Prostate gland (tissue), 2 donors: ENCODE measurements around the gene KRT78. TPM values are rescaled to one million over a fixed set of nuclear protein-coding genes. Genes with fewer than 3 reads are reported as not detected.

Experiments used
- DNase-seq: peaks from one replicate; pipeline ENCODE4 v3.0.0-alpha.2; 2019; ENCODE audit warnings: low spot score
- H3K27ac ChIP-seq, 2 donors: fragments of 200-600 bp; sonication (generic); 2 replicates each; pipeline ENCODE4 v1.5.1; 2017 to 2019
- H3K27me3 ChIP-seq: fragments of 200-600 bp; sonication (generic); replicated peaks from 2 replicates; pipeline ENCODE4 v1.5.1; 2019; ENCODE audit not compliant: insufficient read depth
- H3K36me3 ChIP-seq, 2 donors: fragments of 200-600 bp; sonication (generic); 1 replicate in 1 of 2; 2 replicates in 1 of 2; pipeline versions ENCODE4 v1.5.1 to v1.8.1; 2017 to 2019
- H3K4me1 ChIP-seq: fragments of 200-600 bp; sonication (generic); replicated peaks from 2 replicates; pipeline ENCODE4 v1.5.1; 2019
- H3K4me3 ChIP-seq, 2 donors: fragments of 200-600 bp; sonication (generic); 2 replicates each; pipeline ENCODE4 v1.5.1; 2017 to 2019
- H3K9me3 ChIP-seq: fragments of 200-600 bp; sonication (generic); 2 replicates; pipeline ENCODE4 v1.5.1; 2017
- POLR2A ChIP-seq: fragments of 450-650 bp; IDR thresholded peaks from one replicate; pipeline ENCODE4 v1.6.1; 2016; ENCODE audit warnings: antibody characterized with exemption, mild to moderate bottlenecking
- POLR2AphosphoS5 ChIP-seq: sonication (generic); formaldehyde crosslinking; IDR thresholded peaks from one replicate; pipeline ENCODE4 v1.6.1; 2017; ENCODE audit warnings: antibody characterized with exemption
- WGBS: methylation state at CpG from one replicate; pipeline ENCODE4 v1.1.5; 2018; 5-methylcytosine and 5-hydroxymethylcytosine counted together
- intact Hi-C: fragments of 100-400 bp; cut with DNase I; formaldehyde crosslinking; loops from one replicate; pipeline ENCODE4 v1.14.2; 2022
- total RNA-seq, 2 donors: library from RNA; depleted of rRNA; stranded (reverse); fragments of >200 nt; gene quantifications; one replicate each; pipeline ENCODE4 v1.1.0, GENCODE V29; 2016
- TF ChIP-seq, protein P1 (sequence below), 4 experiments: fragments of 200-600 bp in 2 of 4; fragments of 450-650 bp in 2 of 4; sonication (generic) in 2 of 4; IDR thresholded peaks; 1 replicate in 3 of 4; 2 replicates in 1 of 4; pipeline ENCODE4 v1.5.1; 2016 to 2019; ENCODE audit warnings: antibody characterized with exemption in 4 of 4, mild to moderate bottlenecking in 2 of 4, moderate library complexity in 2 of 4

The KRT78 gene
- total RNA-seq, 2 donors from 2014 or later = 1.0 TPM; not detected in 1

DNA sequence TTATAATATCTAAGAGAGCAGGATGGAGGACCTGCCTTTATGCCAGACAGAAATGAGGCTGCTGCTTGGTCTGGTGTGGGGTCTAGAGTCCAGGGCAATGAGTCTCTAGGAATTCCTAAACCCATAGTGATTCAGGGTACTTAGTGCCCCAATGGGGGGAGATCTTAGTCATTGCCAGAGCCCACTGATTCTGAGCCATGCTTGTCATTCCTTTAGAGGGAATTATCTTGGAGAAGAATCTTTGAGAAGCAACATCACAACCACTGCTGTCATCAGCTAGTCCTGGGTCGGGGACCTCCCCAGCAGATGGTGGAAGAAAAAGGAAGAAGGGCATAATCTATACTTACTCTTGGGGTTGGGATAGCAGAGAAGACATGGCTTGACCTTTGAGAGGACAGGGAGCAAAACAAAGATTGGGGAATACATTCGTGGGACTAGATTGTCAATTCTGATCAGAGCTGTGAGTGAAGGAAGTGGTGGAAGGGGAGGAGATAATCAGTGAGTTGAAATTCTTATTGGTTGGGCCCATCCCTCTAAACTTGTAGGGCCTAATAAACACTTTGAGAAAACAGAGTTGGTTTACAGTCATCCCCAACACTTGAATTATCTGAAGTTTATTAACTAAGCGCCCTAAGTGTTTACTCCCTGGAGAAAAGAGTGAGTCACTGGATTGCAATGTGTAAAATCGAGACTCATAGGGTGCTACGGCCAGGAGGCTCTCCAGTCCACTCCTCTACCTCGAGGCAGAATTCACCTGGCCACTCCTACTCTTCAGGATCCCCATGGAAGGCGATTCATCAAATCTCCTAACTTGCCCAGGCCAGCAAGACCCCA is 49.9 kb downstream of the KRT78 start:
- TF ChIP-seq POLR2A = no peak
- TF ChIP-seq, protein P1, sequence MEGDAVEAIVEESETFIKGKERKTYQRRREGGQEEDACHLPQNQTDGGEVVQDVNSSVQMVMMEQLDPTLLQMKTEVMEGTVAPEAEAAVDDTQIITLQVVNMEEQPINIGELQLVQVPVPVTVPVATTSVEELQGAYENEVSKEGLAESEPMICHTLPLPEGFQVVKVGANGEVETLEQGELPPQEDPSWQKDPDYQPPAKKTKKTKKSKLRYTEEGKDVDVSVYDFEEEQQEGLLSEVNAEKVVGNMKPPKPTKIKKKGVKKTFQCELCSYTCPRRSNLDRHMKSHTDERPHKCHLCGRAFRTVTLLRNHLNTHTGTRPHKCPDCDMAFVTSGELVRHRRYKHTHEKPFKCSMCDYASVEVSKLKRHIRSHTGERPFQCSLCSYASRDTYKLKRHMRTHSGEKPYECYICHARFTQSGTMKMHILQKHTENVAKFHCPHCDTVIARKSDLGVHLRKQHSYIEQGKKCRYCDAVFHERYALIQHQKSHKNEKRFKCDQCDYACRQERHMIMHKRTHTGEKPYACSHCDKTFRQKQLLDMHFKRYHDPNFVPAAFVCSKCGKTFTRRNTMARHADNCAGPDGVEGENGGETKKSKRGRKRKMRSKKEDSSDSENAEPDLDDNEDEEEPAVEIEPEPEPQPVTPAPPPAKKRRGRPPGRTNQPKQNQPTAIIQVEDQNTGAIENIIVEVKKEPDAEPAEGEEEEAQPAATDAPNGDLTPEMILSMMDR (IDR thresholded peaks at IDR 0.05) = no peak
- no peak for TF ChIP-seq POLR2AphosphoS5
- 54% methylated on average over 7 of the region's 7 CpGs for WGBS
- H3K27me3 ChIP-seq = peaks cover 2% of the 10 kb centered on the region
- intact Hi-C loops = no loop called here
- H3K4me1 ChIP-seq = no peaks in the 10 kb centered on the region
- no peaks in the 10 kb centered on the region for H3K9me3 ChIP-seq
- no peak for DNase-seq
- H3K4me3 ChIP-seq = no peak overlapping the region
- H3K27ac ChIP-seq = no peak overlapping the region
- H3K36me3 ChIP-seq = no peaks in the 10 kb centered on the region

DNA sequence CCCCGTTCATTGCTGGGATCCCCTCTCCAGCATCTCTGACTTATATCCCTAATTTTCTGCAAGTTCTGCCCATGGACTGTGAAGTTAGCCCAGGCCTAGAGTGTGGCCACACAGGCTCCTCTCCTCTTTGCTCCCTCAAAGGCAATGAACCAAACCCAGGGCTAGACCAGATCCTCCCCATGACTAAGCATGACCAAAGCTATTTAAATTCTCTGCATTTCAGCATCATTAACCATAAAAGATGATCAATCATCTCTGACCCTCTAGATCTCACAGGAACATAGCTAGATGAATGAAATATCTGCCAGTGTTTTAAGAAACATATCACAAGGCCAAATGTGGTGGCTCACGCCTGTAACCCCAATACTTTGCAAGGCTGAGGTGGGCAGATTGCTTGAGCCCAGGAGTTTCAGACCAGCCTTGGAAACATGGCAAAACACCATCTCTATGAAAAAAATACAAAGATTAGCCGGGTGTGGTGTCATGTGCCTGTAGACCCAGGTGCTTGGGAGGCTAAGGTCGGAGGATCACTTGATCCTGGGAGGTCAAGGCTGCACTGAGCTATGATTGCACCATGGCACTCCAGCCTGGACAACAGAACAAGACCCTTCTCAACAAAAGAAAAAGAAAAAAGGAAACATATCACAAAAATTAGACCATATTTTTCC is 50.7 kb downstream of the KRT78 start:
- Histone ChIP-seq H3K4me3 (no peak overlapping the region), H3K27me3 (peaks cover 2% of the 10 kb centered on the region), H3K4me1 (no peaks in the 10 kb centered on the region), H3K36me3 (no peaks in the 10 kb centered on the region), H3K27ac (no peak overlapping the region), H3K9me3 (no peaks in the 10 kb centered on the region)
- intact Hi-C loops = no loop called here
- 94% methylated on average over 4 of the region's 4 CpGs for WGBS
- TF ChIP-seq POLR2AphosphoS5 (no peak), POLR2A (no peak)
- TF ChIP-seq, protein P1 (IDR thresholded peaks at IDR 0.05) = no peak
- DNase-seq = no peak

DNA sequence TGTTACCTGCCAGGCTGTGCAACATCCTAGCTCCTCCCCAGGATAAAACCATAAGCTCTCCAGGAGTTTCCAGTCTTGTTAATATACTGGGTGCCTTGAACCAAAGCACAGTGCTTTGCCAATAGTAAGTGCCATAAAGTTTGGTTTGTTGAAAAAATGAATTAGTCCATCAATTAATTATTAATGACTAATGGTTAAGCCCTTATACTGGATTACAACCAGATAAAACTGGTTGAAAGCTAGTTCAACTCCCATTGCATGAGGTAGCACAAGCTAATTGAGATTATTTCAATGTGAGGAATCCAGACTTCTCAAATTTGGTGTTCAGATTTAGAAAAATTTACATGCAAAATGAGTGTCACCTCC is 51.3 kb downstream of the KRT78 start:
- no peak for DNase-seq
- Histone ChIP-seq H3K27ac (no peak overlapping the region), H3K27me3 (peaks cover 2% of the 10 kb centered on the region), H3K9me3 (no peaks in the 10 kb centered on the region), H3K4me3 (no peak overlapping the region), H3K36me3 (no peaks in the 10 kb centered on the region), H3K4me1 (no peaks in the 10 kb centered on the region)
- TF ChIP-seq, protein P1 (IDR thresholded peaks at IDR 0.05) = no peak
- TF ChIP-seq POLR2AphosphoS5 (no peak), POLR2A (no peak)
- intact Hi-C loops = no loop called here

DNA sequence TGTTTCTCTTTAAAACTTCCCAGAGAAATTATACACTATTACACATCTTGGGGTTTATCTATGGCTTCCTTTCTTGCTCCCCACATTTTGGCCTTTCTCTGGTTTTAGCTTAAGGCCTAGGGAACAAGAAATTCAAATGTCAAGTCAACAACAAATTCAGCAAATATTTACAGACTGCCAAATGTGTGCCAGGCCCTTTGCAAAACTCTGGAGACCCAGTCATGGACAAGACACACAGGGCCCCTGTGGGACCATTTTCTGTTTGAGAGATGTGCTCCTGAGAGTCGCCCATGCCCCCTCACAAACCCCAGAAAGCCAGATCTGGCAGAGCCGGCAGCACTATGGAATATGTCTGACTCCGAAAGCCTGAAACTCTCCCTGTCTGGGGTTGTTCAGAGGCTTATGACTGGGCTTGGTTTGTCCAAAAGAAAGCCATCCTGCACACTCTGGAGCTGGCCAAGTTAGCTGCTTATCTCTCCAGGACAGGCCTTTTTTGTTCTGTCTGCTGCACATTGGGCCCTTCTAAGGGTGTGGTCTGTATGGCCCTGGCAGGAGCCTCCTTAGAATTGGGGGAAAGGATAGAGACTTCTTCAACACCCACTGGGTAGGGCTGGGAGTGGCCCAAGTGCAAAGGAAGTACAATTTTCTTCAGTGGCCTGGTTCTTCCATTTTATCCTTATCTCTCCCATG is 51.8 kb downstream of the KRT78 start:
- Histone ChIP-seq H3K27me3 (peaks cover 2% of the 10 kb centered on the region), H3K27ac (no peak overlapping the region), H3K9me3 (no peaks in the 10 kb centered on the region), H3K36me3 (no peaks in the 10 kb centered on the region), H3K4me1 (no peaks in the 10 kb centered on the region), H3K4me3 (no peak overlapping the region)
- no peak for TF ChIP-seq POLR2AphosphoS5
- TF ChIP-seq, protein P1 (IDR thresholded peaks at IDR 0.05) = no peak
- intact Hi-C loops = no loop called here
- WGBS = 90% methylated on average over 3 of the region's 3 CpGs
- no peak for DNase-seq
